T follicular helper cell (primary cell): ENCODE results near the gene CACNG4.

Source experiments
- DNase-seq: peaks from one replicate; pipeline ENCODE4 v3.0.0-alpha.2; 2020; ENCODE audit warnings: low read depth

Gene CACNG4

GRCh38 chr17:67066717-67067116, 102.2 kb downstream of the CACNG4 start:
- DNase-seq: no peak

- no peak for DNase-seq
Observed at GRCh38 chr17:67067571-67068482, 103.3 kb downstream of the CACNG4 start.

- no peak for DNase-seq
Observed at GRCh38 chr17:67068999-67069398, 104.5 kb downstream of the CACNG4 start.

GRCh38 chr17:67069603-67070136, 105.2 kb downstream of the CACNG4 start:
- DNase-seq: no peak

GRCh38 chr17:67071595-67071994, 107.1 kb downstream of the CACNG4 start:
- no peak for DNase-seq

- DNase-seq: no peak
Observed at GRCh38 chr17:67072885-67073284, 108.4 kb downstream of the CACNG4 start.

- DNase-seq: no peak
Observed at GRCh38 chr17:67074781-67075180, 110.3 kb downstream of the CACNG4 start.

GRCh38 chr17:67076290-67076689, 111.8 kb downstream of the CACNG4 start:
- no peak for DNase-seq

GRCh38 chr17:67078292-67078691, 113.8 kb downstream of the CACNG4 start:
- no peak for DNase-seq

- no peak for DNase-seq
Observed at GRCh38 chr17:67079491-67079890, 115.0 kb downstream of the CACNG4 start.

- no peak for DNase-seq
Observed at GRCh38 chr17:67080804-67081203, 116.3 kb downstream of the CACNG4 start.

- no peak for DNase-seq
Observed at GRCh38 chr17:67082107-67082506, 117.6 kb downstream of the CACNG4 start.
